Gastroesophageal sphincter (tissue), 4 donors: Measurements from ENCODE around the gene PHLDB3. TPM values are rescaled to one million over a fixed set of nuclear protein-coding genes. Genes with fewer than 3 reads are reported as not detected.
"Not testable (repeated sequence)": the region's sequence is repeated elsewhere in the genome, so short reads cannot be mapped to it uniquely, and the experiment has no call there.

Experiments
- ATAC-seq: fragments of 150-250 bp; one replicate; pipeline ENCODE4 v1.9.1; 2016; ENCODE audit warnings: mild to moderate bottlenecking, moderate library complexity
- H3K27ac ChIP-seq, 4 donors: fragments of 200-600 bp; sonication (generic) in 3 of 4; 1 replicate in 3 of 4; 2 replicates in 1 of 4; pipeline ENCODE4 v1.5.1; 2016 to 2019
- H3K27me3 ChIP-seq: fragments of 200-600 bp; sonication (generic); one replicate; pipeline ENCODE4 v1.5.1; 2019
- H3K36me3 ChIP-seq, 2 donors: fragments of 200-600 bp; sonication (generic); one replicate each; pipeline ENCODE4 v1.5.1; 2019; ENCODE audit warnings: control low read depth in 1 of 2
- H3K4me1 ChIP-seq, 3 donors: fragments of 200-600 bp; sonication (generic); 1 replicate in 2 of 3; 2 replicates in 1 of 3; pipeline ENCODE4 v1.5.1; 2016 to 2019; ENCODE audit warnings: control low read depth in 2 of 3
- H3K4me3 ChIP-seq, 2 donors: fragments of 200-600 bp; sonication (generic); one replicate each; pipeline ENCODE4 v1.5.1; 2019; ENCODE audit warnings: mild to moderate bottlenecking in 1 of 2, moderate library complexity in 1 of 2
- H3K9me3 ChIP-seq, 3 donors: fragments of 200-600 bp; sonication (generic); one replicate each; pipeline ENCODE4 v1.5.1; 2017 to 2019; ENCODE audit warnings: control low read depth in 2 of 3
- EP300 ChIP-seq: sonication (generic); formaldehyde crosslinking; IDR thresholded peaks from one replicate; pipeline ENCODE4 v1.6.1; 2017; ENCODE audit warnings: antibody characterized with exemption, mild to moderate bottlenecking
- POLR2A ChIP-seq, 2 donors: fragments of 450-650 bp; IDR thresholded peaks; one replicate each; pipeline ENCODE4 v1.6.1; 2017; ENCODE audit warnings: antibody characterized with exemption in 2 of 2, mild to moderate bottlenecking in 2 of 2, moderate library complexity in 1 of 2
- POLR2AphosphoS5 ChIP-seq: sonication (generic); formaldehyde crosslinking; IDR thresholded peaks from one replicate; pipeline ENCODE4 v1.6.1; 2017; ENCODE audit warnings: antibody characterized with exemption
- WGBS, 2 donors: methylation state at CpG; one replicate each; pipeline ENCODE4 v1.1.5; 2018; ENCODE audit warnings: low coverage in 1 of 2; 5-methylcytosine and 5-hydroxymethylcytosine counted together
- total RNA-seq, 4 donors: library from RNA; depleted of rRNA; stranded (reverse); fragments of >200 nt; gene quantifications; one replicate each; pipeline ENCODE4 v1.1.0, GENCODE V29; 2016
- TF ChIP-seq, protein P1 (sequence below), 4 experiments: fragments of 200-600 bp in 2 of 4; fragments of 450-650 bp in 2 of 4; sonication (generic) in 1 of 4; IDR thresholded peaks; one replicate each; pipeline ENCODE4 v1.5.1; 2017 to 2019; ENCODE audit warnings: antibody characterized with exemption in 4 of 4, mild to moderate bottlenecking in 2 of 4, moderate library complexity in 2 of 4

The PHLDB3 gene
- total RNA-seq, 4 donors from 2014 or later: 8.8 to 38.1 (median 14.9) TPM

DNA sequence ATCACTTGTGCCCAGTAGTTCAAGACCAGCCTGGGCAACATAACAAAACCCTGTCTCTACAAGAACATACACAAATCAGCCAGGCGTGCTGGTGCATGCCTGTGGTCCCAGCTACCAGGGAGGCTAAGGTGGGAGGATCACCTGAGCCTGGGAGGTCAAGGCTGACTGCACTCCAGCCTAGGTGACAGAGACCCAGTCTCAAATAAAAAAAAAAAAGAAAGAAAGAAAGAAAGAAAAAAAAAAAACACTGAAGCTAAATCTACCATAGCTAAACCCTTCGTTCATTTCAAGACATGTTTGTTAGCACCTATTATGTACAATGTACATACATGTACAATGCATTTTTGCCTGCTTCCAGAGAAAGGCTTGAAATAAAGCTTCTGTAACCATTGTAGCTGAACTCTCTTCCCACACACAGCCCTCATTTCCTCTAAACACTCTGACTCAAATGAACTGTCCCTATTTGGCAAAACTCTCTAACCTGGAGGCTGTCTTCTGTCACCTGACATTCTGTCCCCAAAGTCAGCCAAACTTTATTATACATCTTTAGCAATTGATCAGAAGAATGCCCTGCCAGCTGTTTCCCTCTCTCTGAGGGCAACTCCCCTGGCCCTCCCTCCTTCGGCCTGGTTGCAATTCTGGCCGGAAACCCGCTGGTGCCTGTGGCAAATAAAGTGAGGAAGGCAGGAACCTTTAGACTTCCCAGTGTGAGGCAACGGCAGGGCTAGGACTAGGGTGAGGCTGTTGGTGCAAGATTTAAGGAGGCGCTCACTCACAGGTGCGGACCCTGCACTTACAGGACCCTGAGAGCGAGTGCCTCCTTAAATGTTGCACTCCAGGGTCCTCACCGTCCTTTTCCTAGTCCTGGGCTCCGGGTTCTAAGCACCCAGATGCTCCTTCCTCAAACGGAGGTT, 20.6 kb upstream of the PHLDB3 start:
- TF ChIP-seq EP300 (no peak), POLR2AphosphoS5 (peak; percentile 43)
- H3K27ac ChIP-seq: peak overlapping the region; percentile 1 to 90 (median 89)

DNA sequence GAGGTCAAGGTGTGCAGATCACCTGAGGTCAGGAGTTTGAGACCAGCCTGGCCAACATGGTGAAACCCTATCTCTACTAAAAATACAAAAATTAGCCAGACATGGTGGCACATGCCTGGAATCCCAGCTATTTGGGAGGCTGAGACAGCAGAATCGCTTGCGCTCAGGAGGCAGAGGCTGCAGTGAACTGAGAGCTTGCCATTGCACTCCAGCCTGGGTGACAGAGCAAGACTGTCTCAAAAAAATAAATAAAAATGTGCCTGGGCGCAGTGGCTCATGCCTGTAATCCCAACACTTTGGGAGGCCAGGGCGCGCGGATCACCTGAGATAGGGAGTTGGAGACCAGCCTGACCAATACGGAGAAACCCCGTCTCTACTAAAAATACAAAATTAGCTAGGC, 19.1 kb upstream of the PHLDB3 start:
- not testable (repeated sequence) for H3K27ac ChIP-seq, H3K27me3 ChIP-seq, H3K9me3 ChIP-seq, H3K4me3 ChIP-seq, H3K36me3 ChIP-seq, ATAC-seq
- H3K4me1 ChIP-seq: peaks cover 0 to 57% (median 11%) of the 10 kb centered on the region in 3 donors
- 96 to 100% methylated on average over 4 to 6 of the region's 8 CpGs for WGBS, 2 donors

More for the DNA sequence above, 20.6 kb upstream of the PHLDB3 start:
- Histone ChIP-seq H3K4me3 (peak overlapping the region; percentile 79 to 91), H3K4me1 (peaks cover 0 to 48% (median 11%) of the 10 kb centered on the region in 3 donors), H3K36me3 (peaks cover 0 to 6% of the 10 kb centered on the region in 2 donors), H3K9me3 (no peaks in the 10 kb centered on the region), H3K27me3 (no peaks in the 10 kb centered on the region)
- 0 to 27% methylated on average over 1 to 2 of the region's 12 CpGs for WGBS, 2 donors
- peak; percentile 54 for ATAC-seq

DNA sequence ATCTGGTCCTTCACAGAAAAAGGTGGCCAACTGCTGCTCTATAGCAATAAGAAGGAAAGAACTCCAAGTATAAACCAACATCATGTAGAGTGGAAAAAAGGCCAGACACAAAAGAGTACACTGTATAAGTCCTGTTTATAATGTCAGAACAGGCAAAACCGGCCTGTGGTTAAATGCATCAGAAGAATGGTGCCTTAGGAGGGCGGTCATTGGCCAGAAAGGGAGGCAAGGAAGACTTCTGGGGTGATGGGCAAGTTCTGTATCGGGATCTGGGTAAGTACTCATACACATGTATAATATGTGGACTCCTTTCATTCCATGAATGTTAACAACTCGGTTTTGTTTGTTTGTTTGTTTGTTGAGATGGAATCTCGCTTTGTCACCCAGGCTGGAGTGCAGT, 18.4 kb upstream of the PHLDB3 start:
- Histone ChIP-seq H3K36me3 (peaks cover 0 to 6% of the 10 kb centered on the region in 2 donors), H3K27ac (no peak overlapping the region), H3K27me3 (no peaks in the 10 kb centered on the region), H3K4me1 (peaks cover 0 to 53% (median 11%) of the 10 kb centered on the region in 3 donors), H3K4me3 (no peak overlapping the region), H3K9me3 (no peaks in the 10 kb centered on the region)
- 73 to 81% methylated on average over 5 of the region's 5 CpGs for WGBS, 2 donors
- no peak for TF ChIP-seq POLR2AphosphoS5
- TF ChIP-seq EP300: no peak
- TF ChIP-seq, protein P1, sequence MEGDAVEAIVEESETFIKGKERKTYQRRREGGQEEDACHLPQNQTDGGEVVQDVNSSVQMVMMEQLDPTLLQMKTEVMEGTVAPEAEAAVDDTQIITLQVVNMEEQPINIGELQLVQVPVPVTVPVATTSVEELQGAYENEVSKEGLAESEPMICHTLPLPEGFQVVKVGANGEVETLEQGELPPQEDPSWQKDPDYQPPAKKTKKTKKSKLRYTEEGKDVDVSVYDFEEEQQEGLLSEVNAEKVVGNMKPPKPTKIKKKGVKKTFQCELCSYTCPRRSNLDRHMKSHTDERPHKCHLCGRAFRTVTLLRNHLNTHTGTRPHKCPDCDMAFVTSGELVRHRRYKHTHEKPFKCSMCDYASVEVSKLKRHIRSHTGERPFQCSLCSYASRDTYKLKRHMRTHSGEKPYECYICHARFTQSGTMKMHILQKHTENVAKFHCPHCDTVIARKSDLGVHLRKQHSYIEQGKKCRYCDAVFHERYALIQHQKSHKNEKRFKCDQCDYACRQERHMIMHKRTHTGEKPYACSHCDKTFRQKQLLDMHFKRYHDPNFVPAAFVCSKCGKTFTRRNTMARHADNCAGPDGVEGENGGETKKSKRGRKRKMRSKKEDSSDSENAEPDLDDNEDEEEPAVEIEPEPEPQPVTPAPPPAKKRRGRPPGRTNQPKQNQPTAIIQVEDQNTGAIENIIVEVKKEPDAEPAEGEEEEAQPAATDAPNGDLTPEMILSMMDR (IDR thresholded peaks at IDR 0.05): no peak
- TF ChIP-seq POLR2A (IDR thresholded peaks at IDR 0.05): no peak
- ATAC-seq: no peak

DNA sequence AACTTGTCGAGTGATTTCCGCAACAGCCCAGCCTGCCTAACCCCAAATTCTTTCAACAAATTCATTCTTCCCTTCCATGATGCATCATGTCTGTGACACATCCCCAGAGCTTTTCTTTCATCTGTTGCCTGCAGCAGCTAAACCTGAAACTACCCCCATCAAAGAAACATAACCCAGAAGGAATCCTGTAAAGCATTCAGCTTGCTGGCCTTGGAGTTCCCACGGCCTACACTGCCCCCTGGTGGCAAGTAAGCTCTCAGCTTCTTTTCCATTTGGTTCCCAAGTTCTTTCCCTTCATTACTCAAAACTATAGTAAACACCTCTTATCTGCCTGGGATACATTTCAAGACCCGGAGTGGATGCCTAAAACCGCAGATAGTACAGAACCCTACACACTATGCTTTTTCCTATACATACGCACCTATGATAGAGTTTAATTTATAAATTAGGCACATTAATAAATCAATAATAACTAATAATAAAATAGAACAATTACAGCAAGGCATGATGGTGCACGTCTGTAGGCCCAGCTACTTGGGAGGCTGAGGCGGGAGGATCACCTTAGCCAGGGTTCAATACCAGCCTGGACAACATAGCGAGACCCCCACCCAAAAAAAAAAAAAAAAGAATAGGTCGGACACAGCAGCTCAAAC, 15.0 kb upstream of the PHLDB3 start:
- peak; percentile 12 for TF ChIP-seq POLR2AphosphoS5
- TF ChIP-seq, protein P1 (IDR thresholded peaks at IDR 0.05): peak; percentile 87 to 91 (median 88)
- TF ChIP-seq POLR2A (IDR thresholded peaks at IDR 0.05): no peak
- no peak overlapping the region for H3K4me3 ChIP-seq
- H3K9me3 ChIP-seq: no peaks in the 10 kb centered on the region
- peaks cover 0 to 6% of the 10 kb centered on the region in 2 donors for H3K36me3 ChIP-seq
- WGBS, 2 donors: 40 to 61% methylated on average over 7 to 9 of the region's 10 CpGs
- no peaks in the 10 kb centered on the region for H3K27me3 ChIP-seq
- no peak overlapping the region for H3K27ac ChIP-seq
- peaks cover 0 to 25% (median 0%) of the 10 kb centered on the region in 3 donors for H3K4me1 ChIP-seq
- ATAC-seq: peak; percentile 66

DNA sequence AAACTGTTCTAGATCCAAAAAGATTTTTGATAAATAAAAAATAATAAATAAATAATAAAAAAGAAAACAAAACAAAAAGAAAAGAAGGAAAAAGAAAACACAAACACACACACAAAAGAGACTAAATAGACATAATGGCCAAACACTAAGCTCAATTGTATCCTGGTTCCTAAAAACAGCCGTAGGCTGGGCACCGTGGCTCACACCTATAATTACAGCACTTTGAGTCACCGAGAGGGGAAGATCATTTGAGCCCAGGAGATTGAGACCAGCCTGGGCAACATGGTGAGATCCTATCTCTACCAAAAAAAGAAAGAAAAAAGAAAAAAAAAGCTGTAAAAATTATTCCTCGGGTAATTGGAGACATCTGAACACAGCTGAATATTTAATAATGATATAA, 13.5 kb upstream of the PHLDB3 start:
- 84 to 95% methylated on average over 3 of the region's 4 CpGs for WGBS, 2 donors
- Histone ChIP-seq H3K4me3 (no peak overlapping the region), H3K36me3 (peaks cover 0 to 6% of the 10 kb centered on the region in 2 donors), H3K27me3 (no peaks in the 10 kb centered on the region), H3K4me1 (peaks cover 0 to 10% (median 0%) of the 10 kb centered on the region in 3 donors), H3K9me3 (no peaks in the 10 kb centered on the region), H3K27ac (no peak overlapping the region)
- TF ChIP-seq POLR2A (IDR thresholded peaks at IDR 0.05) (no peak), EP300 (no peak), POLR2AphosphoS5 (no peak)
- TF ChIP-seq, protein P1 (IDR thresholded peaks at IDR 0.05): no peak
- no peak for ATAC-seq

DNA sequence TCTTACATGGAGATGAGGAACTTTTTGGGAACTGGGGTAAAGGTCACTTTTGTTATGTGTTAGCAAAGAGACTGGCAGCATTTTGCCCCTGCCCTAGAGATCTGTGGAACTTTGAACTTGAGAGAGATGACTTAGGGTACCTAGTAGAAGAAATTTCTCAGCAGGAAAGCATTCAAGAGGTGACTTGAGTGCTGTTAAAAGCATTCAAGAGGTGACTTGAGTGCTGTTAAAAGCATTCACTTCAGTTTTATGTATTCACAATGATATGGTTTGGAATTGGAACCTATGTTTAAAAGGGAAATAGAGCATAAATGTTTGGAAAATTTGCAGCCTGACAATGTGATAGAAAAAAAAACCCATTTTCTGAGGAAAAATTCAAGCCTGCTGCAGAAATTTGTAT, 7.9 kb upstream of the PHLDB3 start:
- H3K9me3 ChIP-seq, H3K27me3 ChIP-seq, H3K4me1 ChIP-seq, H3K27ac ChIP-seq, H3K4me3 ChIP-seq, ATAC-seq: not testable (repeated sequence)
- H3K36me3 ChIP-seq: peaks cover 0 to 39% of the 10 kb centered on the region in 2 donors
